Left ventricle myocardium inferior (tissue), 1 donor: Measurements from ENCODE around the gene SETX. TPM values are rescaled to one million over a fixed set of nuclear protein-coding genes. Genes with fewer than 3 reads are reported as not detected.

Experiments used
- DNase-seq: peaks from one replicate; pipeline ENCODE4 v3.0.0-alpha.2; 2020
- H3K27ac ChIP-seq: fragments of 200-600 bp; replicated peaks from 2 replicates; pipeline ENCODE4 v1.8.0; 2021
- H3K27me3 ChIP-seq: fragments of 200-600 bp; 2 replicates; pipeline ENCODE4 v1.8.0; 2021; ENCODE audit warnings: low read depth
- H3K36me3 ChIP-seq: fragments of 200-600 bp; 2 replicates; pipeline ENCODE4 v1.8.0; 2021
- H3K4me1 ChIP-seq: fragments of 200-600 bp; 2 replicates; pipeline ENCODE4 v1.8.0; 2021
- H3K4me3 ChIP-seq: fragments of 200-600 bp; 2 replicates; pipeline ENCODE4 v1.8.0; 2021; ENCODE audit warnings: mild to moderate bottlenecking, moderate library complexity
- H3K9me3 ChIP-seq: fragments of 200-600 bp; replicated peaks from 2 replicates; pipeline ENCODE4 v1.8.0; 2021
- CTCF ChIP-seq: fragments of 200-600 bp; IDR thresholded peaks from 2 replicates; pipeline ENCODE4 v1.8.0; 2021; ENCODE audit warnings: antibody characterized with exemption, mild to moderate bottlenecking, borderline replicate concordance
- intact Hi-C: fragments of 100-400 bp; cut with micrococcal nuclease; formaldehyde crosslinking; loops from one replicate; pipeline ENCODE4 v1.11.0; 2022
- total RNA-seq: library from RNA; stranded (reverse); fragmentation: NEBNext Ultra II Directional; extraction: Animal tissue kit (Norgen Biotek cat#: 25700); gene quantifications from one replicate; pipeline ENCODE4 v1.2.1, GENCODE V29; 2021
- donor health status: DM: no; HTN: yes; CAD: no; lungs with severe emphysema.

SETX gene
- total RNA-seq, 1 donor from 2014 or later, result 23.3 TPM

GRCh38 chr9:132367613-132368313 is 13.0 kb upstream of the SETX start:
- Histone ChIP-seq H3K27ac (no peak overlapping the region), H3K4me1 (peaks cover 13% of the 10 kb centered on the region), H3K27me3 (no peaks in the 10 kb centered on the region), H3K9me3 (no peaks in the 10 kb centered on the region), H3K4me3 (no peak overlapping the region), H3K36me3 (no peaks in the 10 kb centered on the region)
- intact Hi-C loops, result no loop called here
- TF ChIP-seq CTCF, result no peak
- DNase-seq, result no peak

GRCh38 chr9:132366481-132366880 is 11.7 kb upstream of the SETX start:
- Histone ChIP-seq H3K27ac (no peak overlapping the region), H3K4me1 (peaks cover 5% of the 10 kb centered on the region), H3K36me3 (no peaks in the 10 kb centered on the region), H3K4me3 (no peak overlapping the region), H3K27me3 (no peaks in the 10 kb centered on the region), H3K9me3 (no peaks in the 10 kb centered on the region)
- no peak for DNase-seq
- intact Hi-C loops, result no loop called here
- TF ChIP-seq CTCF, result no peak

- no peaks in the 10 kb centered on the region for H3K27me3 ChIP-seq
- peaks cover 5% of the 10 kb centered on the region for H3K4me1 ChIP-seq
- H3K9me3 ChIP-seq, result no peaks in the 10 kb centered on the region
- no peaks in the 10 kb centered on the region for H3K36me3 ChIP-seq
- H3K4me3 ChIP-seq, result no peak overlapping the region
- no peak for TF ChIP-seq CTCF
- intact Hi-C loops, result no loop called here
- DNase-seq, result no peak
- no peak overlapping the region for H3K27ac ChIP-seq
Observed at GRCh38 chr9:132365986-132366385, 11.2 kb upstream of the SETX start.

GRCh38 chr9:132364068-132364467 is 9.3 kb upstream of the SETX start:
- intact Hi-C loops, result no loop called here
- no peaks in the 10 kb centered on the region for H3K9me3 ChIP-seq
- TF ChIP-seq CTCF, result no peak
- H3K4me3 ChIP-seq, result no peak overlapping the region
- no peak for DNase-seq
- H3K36me3 ChIP-seq, result no peaks in the 10 kb centered on the region
- no peaks in the 10 kb centered on the region for H3K27me3 ChIP-seq
- no peak overlapping the region for H3K27ac ChIP-seq
- H3K4me1 ChIP-seq, result peaks cover 5% of the 10 kb centered on the region

GRCh38 chr9:132357764-132358163 is 3.0 kb upstream of the SETX start:
- no peak overlapping the region for H3K27ac ChIP-seq
- H3K36me3 ChIP-seq, result peaks cover 9% of the 10 kb centered on the region
- H3K27me3 ChIP-seq, result no peaks in the 10 kb centered on the region
- no peak for TF ChIP-seq CTCF
- H3K4me3 ChIP-seq, result no peak overlapping the region
- no peak for DNase-seq
- intact Hi-C loops, result no loop called here
- no peaks in the 10 kb centered on the region for H3K9me3 ChIP-seq
- peaks cover 24% of the 10 kb centered on the region for H3K4me1 ChIP-seq
